Endothelial cell of umbilical vein (primary cell): Measurements from ENCODE around the gene TNIP1.

ENCODE experiments used
- EZH2 ChIP-seq: IDR thresholded peaks from 2 replicates; pipeline ENCODE4 v1.6.1; 2012; ENCODE audit warnings: borderline replicate concordance, low read depth, mild to moderate bottlenecking, moderate library complexity, low read length, inconsistent platforms; ENCODE audit not compliant: severe bottlenecking
- FOS ChIP-seq: IDR thresholded peaks from 2 replicates; pipeline ENCODE4 v1.6.1; 2011; ENCODE audit warnings: mild to moderate bottlenecking, low read length, moderate library complexity, borderline replicate concordance; ENCODE audit not compliant: insufficient read depth
- GATA2 ChIP-seq: IDR thresholded peaks from 2 replicates; pipeline ENCODE4 v1.7.0; 2011; ENCODE audit warnings: low read depth, mild to moderate bottlenecking, moderate library complexity, mixed read lengths, low read length; ENCODE audit not compliant: insufficient read length, insufficient read depth
- JUN ChIP-seq: IDR thresholded peaks from 2 replicates; pipeline ENCODE4 v1.6.1; 2011; ENCODE audit warnings: borderline replicate concordance, low read depth; ENCODE audit not compliant: insufficient read length, insufficient read depth
- MYC ChIP-seq: IDR thresholded peaks from one replicate; pipeline ENCODE4 v1.6.1; 2011; ENCODE audit warnings: mild to moderate bottlenecking, low read depth, low read length
- POLR2A ChIP-seq: IDR thresholded peaks from 2 replicates; pipeline ENCODE4 v1.6.1; 2012; ENCODE audit warnings: low read depth, mild to moderate bottlenecking, control low read depth, low read length
- POLR2AphosphoS5 ChIP-seq: IDR thresholded peaks from 2 replicates; pipeline ENCODE4 v1.6.1; 2012; ENCODE audit warnings: low read depth, mild to moderate bottlenecking, control low read depth, low read length, moderate library complexity; ENCODE audit not compliant: insufficient read depth
- TF ChIP-seq, protein P1 (sequence below), 2 donors: IDR thresholded peaks; 1 replicate in 1 of 2; 2 replicates in 1 of 2; pipeline ENCODE4 v1.5.1; 2011; ENCODE audit warnings: low read length in 2 of 2, mild to moderate bottlenecking in 2 of 2, moderate library complexity in 2 of 2, control low read depth in 1 of 2, inconsistent platforms in 1 of 2, low read depth in 1 of 2; ENCODE audit not compliant: insufficient read depth in 1 of 2; ENCODE audit errors: extremely low read depth in 1 of 2
- TF ChIP-seq, protein P2 (sequence below): IDR thresholded peaks from 2 replicates; pipeline ENCODE4 v1.6.1; 2011; ENCODE audit not compliant: insufficient read depth, insufficient read length

- TF ChIP-seq, protein P1, sequence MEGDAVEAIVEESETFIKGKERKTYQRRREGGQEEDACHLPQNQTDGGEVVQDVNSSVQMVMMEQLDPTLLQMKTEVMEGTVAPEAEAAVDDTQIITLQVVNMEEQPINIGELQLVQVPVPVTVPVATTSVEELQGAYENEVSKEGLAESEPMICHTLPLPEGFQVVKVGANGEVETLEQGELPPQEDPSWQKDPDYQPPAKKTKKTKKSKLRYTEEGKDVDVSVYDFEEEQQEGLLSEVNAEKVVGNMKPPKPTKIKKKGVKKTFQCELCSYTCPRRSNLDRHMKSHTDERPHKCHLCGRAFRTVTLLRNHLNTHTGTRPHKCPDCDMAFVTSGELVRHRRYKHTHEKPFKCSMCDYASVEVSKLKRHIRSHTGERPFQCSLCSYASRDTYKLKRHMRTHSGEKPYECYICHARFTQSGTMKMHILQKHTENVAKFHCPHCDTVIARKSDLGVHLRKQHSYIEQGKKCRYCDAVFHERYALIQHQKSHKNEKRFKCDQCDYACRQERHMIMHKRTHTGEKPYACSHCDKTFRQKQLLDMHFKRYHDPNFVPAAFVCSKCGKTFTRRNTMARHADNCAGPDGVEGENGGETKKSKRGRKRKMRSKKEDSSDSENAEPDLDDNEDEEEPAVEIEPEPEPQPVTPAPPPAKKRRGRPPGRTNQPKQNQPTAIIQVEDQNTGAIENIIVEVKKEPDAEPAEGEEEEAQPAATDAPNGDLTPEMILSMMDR (IDR thresholded peaks at IDR 0.05; ENCODE audit: extremely low read depth in 1 of 2, insufficient read depth in 1 of 2, low read depth in 1 of 2, low read length in 2 of 2): no peak
- TF ChIP-seq FOS (no peak), POLR2A (no peak), EZH2 (no peak), POLR2AphosphoS5 (no peak), MYC (no peak), JUN (no peak), GATA2 (no peak)
- TF ChIP-seq, protein P2, sequence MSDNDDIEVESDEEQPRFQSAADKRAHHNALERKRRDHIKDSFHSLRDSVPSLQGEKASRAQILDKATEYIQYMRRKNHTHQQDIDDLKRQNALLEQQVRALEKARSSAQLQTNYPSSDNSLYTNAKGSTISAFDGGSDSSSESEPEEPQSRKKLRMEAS: no peak
Observed at GRCh38 chr5:151005187-151005949, 75.5 kb downstream of the TNIP1 start.
